Testis (tissue), 3 donors: ENCODE results near the gene ARL5C. TPM values are rescaled to one million over a fixed set of nuclear protein-coding genes. Genes with fewer than 3 reads are reported as not detected.

Experiments
- DNase-seq: peaks from one replicate; pipeline ENCODE4 v3.0.0-alpha.2; 2019
- H3K27ac ChIP-seq, 2 donors: fragments of 200-600 bp; sonication (generic); one replicate each; pipeline ENCODE4 v1.5.1; 2019
- H3K27me3 ChIP-seq: fragments of 200-600 bp; sonication (generic); one replicate; pipeline ENCODE4 v1.5.1; 2019
- H3K36me3 ChIP-seq: fragments of 200-600 bp; sonication (generic); one replicate; pipeline ENCODE4 v1.5.1; 2017; ENCODE audit warnings: low read depth; ENCODE audit errors: missing control alignments
- H3K4me1 ChIP-seq: fragments of 200-600 bp; sonication (generic); one replicate; pipeline ENCODE4 v1.5.1; 2019
- H3K4me3 ChIP-seq, 2 donors: fragments of 200-600 bp; sonication (generic); one replicate each; pipeline ENCODE4 v1.5.1; 2017 to 2019
- H3K9me3 ChIP-seq: fragments of 200-600 bp; sonication (generic); one replicate; pipeline ENCODE4 v1.5.1; 2017
- POLR2A ChIP-seq: fragments of 450-650 bp; IDR thresholded peaks from one replicate; pipeline ENCODE4 v1.6.1; 2017; ENCODE audit warnings: antibody characterized with exemption, mild to moderate bottlenecking, moderate library complexity
- whole genome bisulfite sequencing, 2 donors: methylation state at CpG; one replicate each; pipeline ENCODE4 v1.1.5; 2018; 5-methylcytosine and 5-hydroxymethylcytosine counted together
- intact Hi-C: fragments of 100-400 bp; cut with DNase I; formaldehyde crosslinking; loops from one replicate; pipeline ENCODE4 v1.15.1; 2023; ENCODE audit warnings: low total_unique reads
- polyA plus RNA-seq: library from polyadenylated mRNA; stranded (reverse); fragments of 350-450 nt; fragmentation: Illumina TruSeq; extraction: RNeasy Lipid Tissue Mini Kit (QIAGEN cat#74804); gene quantifications from one replicate; pipeline ENCODE4 v1.2.3, GENCODE V29; 2014; ENCODE audit warnings: low read depth, low replicate concordance; ENCODE audit not compliant: insufficient read depth
- total RNA-seq, 2 donors: library from RNA; depleted of rRNA; stranded (reverse); fragments of >200 nt; gene quantifications; one replicate each; pipeline ENCODE4 v1.2.3, GENCODE V29; 2016
- TF ChIP-seq, protein P1 (sequence below), 3 experiments: fragments of 450-650 bp in 2 of 3; fragments of 200-600 bp in 1 of 3; sonication (generic) in 1 of 3; IDR thresholded peaks; one replicate each; pipeline ENCODE4 v1.5.1; 2016 to 2019; ENCODE audit warnings: antibody characterized with exemption in 3 of 3, mild to moderate bottlenecking in 2 of 3, moderate library complexity in 1 of 3

The ARL5C gene
- total and polyA plus RNA-seq, 3 donors from 2014 or later: not detected

DNA sequence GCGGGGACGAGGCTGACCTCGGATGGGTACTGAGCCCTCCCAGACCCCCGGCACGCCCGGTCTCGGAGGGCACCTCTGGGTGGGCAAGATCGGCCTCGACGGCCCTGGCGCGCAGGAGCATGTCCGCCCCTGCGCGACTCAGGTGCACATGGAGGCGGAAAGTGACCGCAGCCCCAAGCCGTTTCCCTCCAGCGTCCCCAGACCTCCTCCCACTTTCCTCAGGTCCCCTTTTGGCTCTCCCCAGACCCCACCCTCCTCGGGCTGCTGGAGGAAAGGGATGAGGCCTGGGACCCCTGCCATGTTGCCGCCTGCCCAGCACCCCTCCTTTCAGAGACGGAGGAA lies 44.1 kb upstream of the ARL5C start:
- H3K36me3 ChIP-seq: no peaks in the 10 kb centered on the region
- DNase-seq: no peak
- no peak overlapping the region for H3K27ac ChIP-seq
- WGBS, 2 donors: 22% methylated on average over 5 to 11 of the region's 22 CpGs
- no peaks in the 10 kb centered on the region for H3K27me3 ChIP-seq
- intact Hi-C loops: no loop called here
- H3K9me3 ChIP-seq: no peaks in the 10 kb centered on the region
- TF ChIP-seq POLR2A: no peak
- TF ChIP-seq, protein P1, sequence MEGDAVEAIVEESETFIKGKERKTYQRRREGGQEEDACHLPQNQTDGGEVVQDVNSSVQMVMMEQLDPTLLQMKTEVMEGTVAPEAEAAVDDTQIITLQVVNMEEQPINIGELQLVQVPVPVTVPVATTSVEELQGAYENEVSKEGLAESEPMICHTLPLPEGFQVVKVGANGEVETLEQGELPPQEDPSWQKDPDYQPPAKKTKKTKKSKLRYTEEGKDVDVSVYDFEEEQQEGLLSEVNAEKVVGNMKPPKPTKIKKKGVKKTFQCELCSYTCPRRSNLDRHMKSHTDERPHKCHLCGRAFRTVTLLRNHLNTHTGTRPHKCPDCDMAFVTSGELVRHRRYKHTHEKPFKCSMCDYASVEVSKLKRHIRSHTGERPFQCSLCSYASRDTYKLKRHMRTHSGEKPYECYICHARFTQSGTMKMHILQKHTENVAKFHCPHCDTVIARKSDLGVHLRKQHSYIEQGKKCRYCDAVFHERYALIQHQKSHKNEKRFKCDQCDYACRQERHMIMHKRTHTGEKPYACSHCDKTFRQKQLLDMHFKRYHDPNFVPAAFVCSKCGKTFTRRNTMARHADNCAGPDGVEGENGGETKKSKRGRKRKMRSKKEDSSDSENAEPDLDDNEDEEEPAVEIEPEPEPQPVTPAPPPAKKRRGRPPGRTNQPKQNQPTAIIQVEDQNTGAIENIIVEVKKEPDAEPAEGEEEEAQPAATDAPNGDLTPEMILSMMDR (IDR thresholded peaks at IDR 0.05): no peak
- H3K4me1 ChIP-seq: peaks cover 17% of the 10 kb centered on the region
- H3K4me3 ChIP-seq: peak overlapping the region; percentile 21 to 34

DNA sequence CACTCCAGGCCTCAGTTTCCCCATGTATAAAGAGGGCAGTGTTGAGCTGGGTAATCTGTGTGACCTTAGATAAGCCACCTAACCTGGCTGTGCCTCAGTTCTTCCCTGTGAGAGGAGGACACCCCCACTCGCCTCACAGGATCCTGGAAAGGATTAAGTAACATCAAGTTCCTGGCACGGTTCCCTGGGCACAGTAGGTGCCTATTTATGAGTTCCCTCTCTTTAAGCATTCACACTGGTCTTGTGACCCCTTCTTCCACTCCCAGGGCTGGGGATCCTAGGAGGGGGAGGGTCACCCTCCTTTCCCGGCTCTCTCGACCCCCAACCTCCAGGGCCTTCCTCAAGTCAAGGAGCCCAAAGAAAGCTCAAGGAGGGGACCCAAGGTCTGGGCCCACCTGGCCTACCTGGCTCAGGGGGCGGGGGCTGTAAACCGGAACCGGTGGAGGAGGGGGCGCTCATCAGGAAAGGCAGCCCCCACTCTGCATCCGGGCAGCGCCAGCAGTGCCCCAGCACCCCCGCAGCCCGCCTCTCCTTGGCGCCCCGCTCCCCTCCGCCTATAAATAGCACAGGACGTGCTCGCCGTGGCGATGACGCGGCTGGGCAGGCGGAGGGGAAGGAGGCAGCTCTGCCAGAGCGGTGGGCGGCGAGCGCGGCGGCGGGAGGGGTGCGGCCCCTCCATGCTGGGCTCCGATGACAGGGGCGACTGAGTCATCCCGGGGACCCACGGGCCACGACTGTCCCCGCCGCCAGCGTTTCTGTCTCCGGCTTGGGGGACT lies 43.5 kb upstream of the ARL5C start:
- 1 to 29% methylated on average over 2 to 39 of the region's 39 CpGs for WGBS, 2 donors
- no peak for TF ChIP-seq POLR2A
- TF ChIP-seq, protein P1 (IDR thresholded peaks at IDR 0.05): no peak
- Histone ChIP-seq H3K27me3 (no peaks in the 10 kb centered on the region), H3K36me3 (no peaks in the 10 kb centered on the region), H3K9me3 (no peaks in the 10 kb centered on the region), H3K27ac (peak overlapping the region in 1 of 2 donors; percentile 31), H3K4me3 (peak overlapping the region; percentile 21 to 34), H3K4me1 (peaks cover 17% of the 10 kb centered on the region)
- peak; percentile 78 for DNase-seq
- intact Hi-C loops: no loop called here

DNA sequence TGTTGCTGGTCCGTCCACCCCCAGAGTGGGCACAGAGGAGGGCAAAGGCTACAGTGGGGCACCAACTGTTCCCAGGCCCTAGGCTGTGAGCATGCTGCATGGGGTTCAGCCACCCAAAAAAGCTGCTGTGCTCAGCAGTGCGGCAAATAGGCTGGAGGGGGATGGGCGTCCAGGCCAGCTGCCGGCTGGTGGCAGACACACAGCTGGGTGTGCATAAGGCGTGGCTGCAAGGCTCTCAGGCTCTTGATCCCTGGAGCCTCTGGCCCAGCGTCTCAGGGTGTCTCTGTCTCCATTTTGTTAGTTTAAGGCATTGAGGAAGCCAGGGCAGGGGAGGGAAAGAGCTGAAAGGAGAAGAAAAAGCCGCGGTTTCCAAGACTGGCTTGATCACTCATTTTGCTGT lies 42.9 kb upstream of the ARL5C start:
- no peaks in the 10 kb centered on the region for H3K27me3 ChIP-seq
- H3K4me1 ChIP-seq: peaks cover 17% of the 10 kb centered on the region
- no peaks in the 10 kb centered on the region for H3K9me3 ChIP-seq
- no peak for DNase-seq
- H3K27ac ChIP-seq: no peak overlapping the region
- no peak overlapping the region for H3K4me3 ChIP-seq
- intact Hi-C loops: no loop called here
- no peaks in the 10 kb centered on the region for H3K36me3 ChIP-seq
- 69 to 75% methylated on average over 5 to 8 of the region's 8 CpGs for WGBS, 2 donors
- TF ChIP-seq, protein P1 (IDR thresholded peaks at IDR 0.05): no peak

DNA sequence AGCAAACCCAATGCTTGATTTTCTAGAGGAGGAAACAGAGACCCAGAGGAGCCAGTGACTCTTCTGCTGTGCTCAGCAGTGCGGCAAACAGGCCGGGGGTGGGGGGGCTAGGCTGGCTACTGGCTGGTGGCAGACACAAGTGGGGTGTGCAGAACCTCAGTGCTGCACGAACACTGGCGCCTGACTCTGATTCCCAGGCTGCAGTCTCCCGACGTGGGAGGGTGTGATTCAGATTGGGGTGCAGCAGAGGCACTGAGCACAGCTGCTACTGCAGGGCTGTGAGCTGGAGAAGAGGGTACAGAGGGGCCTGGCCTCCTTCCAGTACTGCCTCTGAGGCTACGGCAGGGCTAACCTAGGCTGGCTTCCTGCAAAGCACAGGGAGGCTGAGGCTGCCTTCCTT lies 42.2 kb upstream of the ARL5C start:
- H3K36me3 ChIP-seq: no peaks in the 10 kb centered on the region
- no peak for TF ChIP-seq POLR2A
- TF ChIP-seq, protein P1 (IDR thresholded peaks at IDR 0.05): no peak
- no peaks in the 10 kb centered on the region for H3K27me3 ChIP-seq
- no peak overlapping the region for H3K4me3 ChIP-seq
- peaks cover 17% of the 10 kb centered on the region for H3K4me1 ChIP-seq
- no peaks in the 10 kb centered on the region for H3K9me3 ChIP-seq
- no peak for DNase-seq
- intact Hi-C loops: no loop called here
- no peak overlapping the region for H3K27ac ChIP-seq
- 61 to 73% methylated on average over 7 of the region's 7 CpGs for WGBS, 2 donors

DNA sequence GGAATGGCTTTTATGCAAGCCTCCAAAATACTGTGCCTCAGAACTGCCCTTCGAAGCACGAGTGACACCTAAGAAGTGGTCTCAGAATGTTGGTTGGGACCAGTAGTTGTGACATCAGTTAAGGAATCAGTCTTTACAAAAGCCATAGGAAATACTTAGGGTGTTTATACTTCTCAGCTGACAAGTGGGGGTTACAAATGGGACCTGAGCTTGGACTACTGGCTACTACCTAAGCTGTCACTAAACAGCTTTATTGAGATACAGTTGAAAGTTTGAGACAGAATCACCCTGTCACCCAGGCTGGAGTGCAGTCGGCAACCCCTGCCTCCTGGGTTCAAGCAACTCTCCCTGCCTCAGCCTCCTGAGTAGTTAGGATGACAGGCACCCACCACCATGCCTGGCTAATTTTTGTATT lies 39.2 kb upstream of the ARL5C start:
- Histone ChIP-seq H3K4me1 (peaks cover 28% of the 10 kb centered on the region), H3K4me3 (no peak overlapping the region), H3K36me3 (no peaks in the 10 kb centered on the region), H3K27me3 (no peaks in the 10 kb centered on the region), H3K9me3 (no peaks in the 10 kb centered on the region), H3K27ac (no peak overlapping the region)
- no peak for DNase-seq
- intact Hi-C loops: no loop called here
- no peak for TF ChIP-seq POLR2A
- TF ChIP-seq, protein P1 (IDR thresholded peaks at IDR 0.05): no peak
- 81 to 87% methylated on average over 3 of the region's 3 CpGs for WGBS, 2 donors
